HG03095 (cell line): ENCODE data around the gene ITIH5.

Experiments used
- ATAC-seq: cut with Tn5 transposase; IDR thresholded peaks from one replicate; pipeline ENCODE4 v1.9.1; 2021; ENCODE audit warnings: moderate library complexity; ENCODE audit not compliant: unreplicated experiment

Gene ITIH5

DNA sequence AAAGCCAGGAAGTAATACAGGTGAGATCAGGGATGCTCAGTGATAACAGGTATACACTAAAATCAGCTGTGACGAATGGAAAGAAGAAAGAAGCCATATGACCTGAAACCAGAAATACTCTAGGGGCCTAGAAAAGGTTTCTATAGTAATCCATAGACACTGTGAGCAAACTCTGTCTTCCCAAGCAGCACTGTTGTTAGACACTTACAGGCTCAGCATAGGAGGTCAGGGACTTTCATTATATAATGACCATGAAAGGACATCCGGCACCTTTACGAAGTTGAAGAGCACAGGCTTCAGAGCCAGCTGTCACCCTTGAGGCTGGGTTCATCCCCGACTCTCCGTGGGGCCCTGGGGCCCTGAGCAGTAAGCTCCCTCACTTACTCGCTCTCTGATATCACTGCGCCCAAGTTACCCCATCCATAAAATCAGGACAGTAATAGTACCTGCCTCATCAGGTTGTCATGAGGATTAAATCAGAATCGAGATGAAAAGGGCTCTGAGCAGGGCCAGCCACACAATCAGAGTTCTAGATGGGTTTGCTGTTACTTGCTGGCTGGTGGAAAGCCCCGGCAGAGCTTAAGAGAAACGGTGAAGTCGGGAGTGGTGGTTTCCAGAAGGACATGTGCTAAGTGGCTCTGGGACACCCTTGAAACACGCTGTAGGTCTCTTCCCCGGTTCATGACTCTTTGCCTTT lies 79.5 kb downstream of the ITIH5 start:
- no peak for ATAC-seq

DNA sequence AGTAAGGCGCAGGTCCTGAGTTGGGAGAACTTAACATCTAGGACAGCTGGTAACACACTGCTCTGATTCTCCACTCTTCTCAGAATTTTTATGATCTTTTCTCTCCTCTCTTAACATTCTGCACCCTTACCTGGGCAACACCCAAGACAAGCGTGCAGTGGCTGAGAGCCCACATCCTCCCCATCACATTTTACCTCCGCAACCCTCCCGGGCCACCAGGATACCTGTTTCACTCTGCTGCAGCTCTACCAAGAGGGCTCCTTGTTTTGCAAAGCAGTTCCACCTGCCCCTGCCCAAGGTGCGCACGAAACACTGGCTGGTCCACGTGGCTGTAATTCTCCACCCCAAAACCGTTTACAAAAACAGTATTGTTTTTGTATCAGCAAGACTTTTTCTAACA lies 81.5 kb downstream of the ITIH5 start:
- ATAC-seq = no peak

DNA sequence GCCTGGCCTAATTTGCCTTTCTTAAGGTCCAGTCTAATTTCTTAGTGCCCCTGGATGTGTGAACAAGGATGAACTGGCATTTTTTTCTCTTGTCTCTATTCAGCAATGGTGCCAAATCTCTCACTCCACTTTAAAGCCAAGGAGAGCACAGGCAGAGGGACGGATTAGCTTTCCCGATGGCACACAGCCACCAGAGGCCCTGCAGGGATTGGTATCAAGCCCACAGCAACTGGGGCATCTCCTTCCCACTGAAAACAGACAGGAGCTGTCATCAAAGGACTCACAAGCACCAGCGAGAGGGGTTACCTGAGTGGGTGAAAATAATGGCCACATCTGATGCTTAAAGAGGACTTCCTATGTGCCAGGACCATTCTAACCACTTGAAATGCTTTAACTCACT lies 83.1 kb downstream of the ITIH5 start:
- no peak for ATAC-seq

DNA sequence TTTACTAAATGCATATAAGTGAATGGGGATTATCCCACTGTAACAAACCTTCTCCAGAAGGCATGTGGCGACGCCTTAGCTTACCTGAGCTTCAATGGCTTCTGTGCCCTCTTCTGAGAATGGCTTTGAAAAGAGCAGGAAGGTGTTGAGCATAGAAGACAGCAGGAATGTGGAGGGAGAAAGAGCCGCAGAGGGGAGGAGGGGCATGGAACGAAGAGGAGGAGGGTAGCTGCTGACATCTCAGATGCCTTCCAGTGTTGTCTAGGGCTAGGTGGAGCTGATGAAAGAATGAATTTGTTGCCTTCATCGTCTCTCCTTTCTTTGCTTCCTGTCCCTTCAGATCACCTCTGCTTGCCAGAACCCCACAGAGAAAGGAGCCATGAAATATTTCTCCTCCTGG lies 86.2 kb downstream of the ITIH5 start:
- no peak for ATAC-seq

DNA sequence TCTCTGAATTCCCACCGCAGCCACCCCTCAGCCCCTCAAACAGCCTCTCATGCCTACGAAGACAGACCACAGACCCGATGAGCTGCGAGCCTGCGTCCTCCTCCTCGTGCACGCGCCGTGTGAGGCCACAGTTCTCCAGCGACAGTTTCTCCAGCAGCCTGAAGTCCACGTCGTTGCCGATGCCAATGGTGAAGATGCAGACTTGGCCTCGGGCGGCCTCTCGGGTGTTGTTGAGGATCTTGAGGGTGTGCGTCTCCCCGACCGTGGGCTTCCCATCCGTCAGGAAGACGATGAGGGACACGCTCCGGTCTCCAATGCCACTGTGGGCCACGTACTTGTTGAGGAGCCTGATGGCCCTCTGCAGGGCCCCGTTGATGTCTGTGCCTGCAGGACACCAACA lies 87.1 kb downstream of the ITIH5 start:
- ATAC-seq = no peak

DNA sequence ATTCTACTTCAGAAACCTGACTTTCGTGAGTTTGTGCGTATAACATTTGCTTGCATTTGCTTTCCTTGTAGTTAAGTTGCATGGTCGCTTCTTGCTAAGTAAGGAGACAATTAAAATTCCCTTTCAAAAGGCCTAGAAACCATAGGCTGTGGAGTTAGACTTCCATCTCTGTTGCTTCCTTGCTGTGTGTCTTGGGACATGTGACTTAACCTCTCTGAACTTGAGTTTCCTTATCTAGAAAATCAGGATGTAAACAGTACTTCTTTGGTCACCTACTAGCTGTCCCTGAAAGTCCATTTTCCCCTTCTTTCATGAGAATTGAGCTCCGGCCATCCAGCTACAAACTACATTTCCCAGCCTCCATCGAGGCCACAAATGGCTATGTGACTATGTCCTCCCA lies 89.2 kb downstream of the ITIH5 start:
- no peak for ATAC-seq

DNA sequence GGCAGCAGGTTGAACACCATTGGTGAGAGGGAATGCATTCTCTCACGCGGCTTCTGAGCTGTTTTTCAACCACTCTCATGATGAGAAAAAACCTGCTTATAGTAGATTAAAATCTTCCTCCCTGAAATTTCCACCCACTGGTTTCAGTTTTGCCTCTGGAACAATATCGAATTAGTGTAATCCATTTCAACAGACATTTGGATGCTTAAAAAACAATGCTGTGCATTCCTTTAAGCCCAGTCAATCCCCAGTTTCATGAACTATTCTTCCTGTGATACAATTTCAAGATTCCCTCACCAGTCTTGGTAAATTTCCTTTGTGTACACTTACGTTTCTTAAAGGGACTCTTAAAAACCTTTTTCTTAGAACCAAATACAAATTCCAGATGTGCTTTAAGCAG lies 89.6 kb downstream of the ITIH5 start:
- no peak for ATAC-seq

DNA sequence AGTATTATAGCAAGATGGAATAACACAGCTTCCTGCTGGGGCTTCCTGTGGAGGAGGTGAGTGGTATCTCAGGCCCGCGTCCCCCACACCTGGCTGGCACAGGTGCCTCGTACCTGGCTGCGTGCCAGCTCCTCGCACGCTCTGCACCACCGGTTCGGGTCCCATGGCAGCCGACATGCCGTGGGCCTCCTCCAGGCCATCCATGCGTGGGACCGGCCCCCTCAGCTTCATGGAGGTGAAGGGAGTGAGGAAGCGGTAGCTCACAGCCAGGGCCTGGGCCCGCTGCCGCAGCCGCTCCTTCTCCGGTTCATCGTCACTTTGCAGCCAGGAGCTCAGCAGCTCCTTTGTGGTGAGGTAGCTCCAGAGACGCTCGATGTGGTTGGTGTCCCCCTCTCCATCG lies 90.4 kb downstream of the ITIH5 start:
- ATAC-seq = no peak

DNA sequence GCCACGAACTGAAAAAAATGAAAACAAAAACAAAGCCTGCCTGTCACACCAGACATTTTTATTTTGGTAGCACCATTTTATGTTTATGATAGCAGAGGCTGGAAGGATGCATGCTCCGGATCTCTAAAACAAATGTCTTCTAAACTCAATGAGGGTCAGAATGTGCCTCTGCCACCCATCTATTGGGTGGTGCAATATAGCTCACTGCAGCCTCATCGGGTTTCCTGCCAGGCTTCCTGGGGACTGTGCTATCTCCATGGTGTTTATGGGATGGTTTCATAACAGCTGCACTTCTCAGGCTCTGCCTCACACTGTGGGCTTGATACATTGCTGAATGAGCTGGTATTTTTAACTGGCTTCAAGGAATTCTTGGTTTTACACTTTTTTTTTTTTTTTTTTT lies 94.4 kb downstream of the ITIH5 start:
- no peak for ATAC-seq

DNA sequence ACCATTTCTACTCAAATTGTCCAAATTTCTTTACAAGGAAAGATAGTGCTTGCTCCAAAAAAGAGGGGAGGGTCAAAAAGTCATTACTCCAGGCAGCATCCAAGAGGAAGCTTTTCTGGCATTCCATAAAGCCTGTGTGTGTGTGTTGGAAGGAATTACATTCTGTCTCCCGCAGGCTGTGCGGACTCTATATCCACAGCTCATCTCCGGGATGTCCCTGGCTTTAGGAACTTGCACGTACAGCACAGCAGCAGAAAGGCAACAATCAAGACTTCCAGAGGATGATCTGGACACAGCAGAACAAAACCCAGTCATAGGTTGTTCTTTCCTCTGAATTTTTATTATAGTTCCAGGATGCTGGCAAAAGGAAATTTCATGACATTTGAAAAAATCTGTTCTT lies 94.8 kb downstream of the ITIH5 start:
- no peak for ATAC-seq

DNA sequence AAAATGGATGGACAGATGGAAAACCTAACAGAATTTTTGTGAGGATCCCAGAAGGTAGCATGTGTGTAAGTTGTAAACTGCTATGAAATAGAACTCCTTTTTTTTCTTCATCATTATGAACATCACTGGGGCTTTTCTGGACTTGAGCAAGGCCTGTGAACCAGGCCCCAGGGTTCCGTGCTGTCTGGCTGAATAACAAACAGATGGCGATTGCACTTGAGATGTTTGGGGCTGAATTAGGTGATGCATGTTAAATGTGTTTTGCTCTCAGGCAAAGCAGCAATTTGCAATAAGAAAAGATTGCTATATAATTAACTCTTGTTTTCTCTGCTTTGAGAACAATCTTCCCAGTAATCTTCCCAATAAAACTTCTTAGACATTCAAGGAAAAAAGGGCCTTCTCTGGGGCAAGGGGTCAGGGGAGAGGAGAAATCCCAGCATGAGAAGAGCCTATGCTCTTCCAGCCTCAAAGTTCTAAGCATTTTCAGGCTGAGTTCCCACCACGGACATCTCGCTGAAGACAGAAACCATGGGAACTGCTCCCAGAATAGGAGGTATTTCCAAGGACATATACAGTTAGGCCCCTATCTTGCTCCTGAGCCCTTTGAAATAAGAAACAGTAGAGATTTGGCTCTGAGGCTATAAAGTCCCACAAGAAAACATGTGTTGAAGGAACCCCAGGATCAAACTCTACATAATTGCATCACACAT lies 98.7 kb downstream of the ITIH5 start:
- no peak for ATAC-seq

DNA sequence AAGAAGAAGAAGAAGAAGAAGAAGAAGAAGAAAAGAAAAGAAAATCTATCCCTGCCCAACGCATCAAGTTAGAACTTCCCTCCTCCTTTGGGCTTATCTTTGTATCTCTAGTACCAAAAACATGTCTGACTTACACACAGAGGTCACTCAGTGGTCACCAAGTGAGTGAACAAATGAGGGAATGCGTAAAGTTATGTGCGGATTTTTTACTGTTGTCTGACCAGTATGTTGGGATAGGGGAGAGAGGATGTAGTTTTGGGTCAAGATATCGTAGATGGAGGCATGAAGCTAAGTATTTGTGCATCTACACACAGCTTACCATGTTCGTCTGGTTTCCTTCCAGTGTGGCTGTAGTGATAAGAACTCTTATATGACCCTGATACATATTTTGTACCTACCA lies 99.9 kb downstream of the ITIH5 start:
- no peak for ATAC-seq

DNA sequence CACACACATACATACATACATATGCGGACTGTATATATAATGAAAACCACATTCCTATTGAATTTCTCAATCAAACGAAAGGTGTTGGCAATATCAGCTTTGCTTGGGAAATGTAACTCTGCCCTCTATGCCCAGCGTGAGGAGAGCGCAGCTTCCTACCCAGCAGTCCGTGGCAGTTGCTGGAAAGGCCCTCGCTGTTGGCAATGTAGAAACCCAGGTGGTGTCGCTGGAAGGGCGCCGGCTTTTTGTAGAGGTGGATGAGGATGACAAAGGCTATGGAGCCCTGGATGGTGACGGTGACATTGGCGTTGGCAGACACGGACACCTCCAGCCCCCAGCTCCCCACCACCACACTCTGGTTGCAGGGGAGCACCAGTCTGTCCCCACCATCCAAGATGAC lies 100.9 kb downstream of the ITIH5 start:
- no peak for ATAC-seq

DNA sequence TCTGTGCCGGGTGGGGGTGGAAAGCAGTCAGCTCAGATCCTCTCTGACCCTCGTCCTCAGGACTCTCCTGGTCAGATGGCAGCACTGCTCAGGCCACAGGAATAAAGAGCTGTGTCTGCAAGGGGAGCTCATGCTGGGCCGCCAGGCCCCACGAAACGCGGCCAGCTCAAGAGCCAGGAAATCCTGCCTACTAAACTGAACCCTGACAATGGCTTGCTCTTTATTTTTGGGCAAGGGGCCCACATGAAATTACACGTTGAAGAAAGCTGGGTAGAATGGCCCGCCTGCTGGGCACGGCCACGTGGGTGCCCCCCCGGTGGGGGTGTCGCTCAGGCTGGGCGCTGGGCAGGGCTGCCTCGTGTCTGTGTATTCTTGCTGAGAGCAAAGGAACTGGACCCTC lies 103.0 kb downstream of the ITIH5 start:
- no peak for ATAC-seq

DNA sequence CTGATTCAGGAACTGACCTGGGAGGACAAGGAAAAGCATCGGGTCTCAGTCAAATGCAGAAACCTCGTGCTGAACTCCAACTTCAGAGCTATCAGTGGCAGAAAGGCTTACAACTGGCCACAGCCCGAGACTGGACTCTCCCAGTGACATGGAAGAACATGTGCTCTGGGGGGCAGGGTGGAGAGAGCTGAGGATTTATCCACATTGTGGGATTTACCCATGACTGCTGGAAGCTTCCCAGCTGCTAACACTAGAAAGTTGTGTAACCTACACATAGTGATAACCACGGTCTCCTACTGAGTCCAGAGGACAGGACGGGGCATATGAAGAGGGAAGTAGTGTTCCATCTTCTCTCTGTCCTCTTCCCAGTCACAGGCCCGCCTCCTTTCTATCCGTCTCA lies 103.4 kb downstream of the ITIH5 start:
- ATAC-seq = no peak

DNA sequence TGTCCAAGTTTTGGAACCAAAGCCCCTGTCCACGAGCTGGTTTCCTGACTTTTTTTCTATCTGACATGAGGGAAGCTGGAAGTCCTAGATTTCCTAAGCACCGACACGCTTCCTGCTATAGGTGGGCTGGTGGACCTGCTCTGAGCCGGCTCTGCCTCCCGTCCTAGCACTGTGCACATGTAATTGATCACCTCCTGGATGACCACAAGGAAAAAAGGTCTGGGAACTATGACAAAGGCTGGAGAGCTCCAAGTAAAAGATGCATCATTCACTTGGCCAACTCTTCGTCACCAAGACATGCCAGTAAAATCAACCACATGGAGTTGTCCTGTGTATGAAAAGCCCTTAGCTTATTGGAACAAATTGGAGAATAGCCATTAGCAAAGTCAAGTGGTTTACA lies 104.8 kb downstream of the ITIH5 start:
- ATAC-seq = no peak

DNA sequence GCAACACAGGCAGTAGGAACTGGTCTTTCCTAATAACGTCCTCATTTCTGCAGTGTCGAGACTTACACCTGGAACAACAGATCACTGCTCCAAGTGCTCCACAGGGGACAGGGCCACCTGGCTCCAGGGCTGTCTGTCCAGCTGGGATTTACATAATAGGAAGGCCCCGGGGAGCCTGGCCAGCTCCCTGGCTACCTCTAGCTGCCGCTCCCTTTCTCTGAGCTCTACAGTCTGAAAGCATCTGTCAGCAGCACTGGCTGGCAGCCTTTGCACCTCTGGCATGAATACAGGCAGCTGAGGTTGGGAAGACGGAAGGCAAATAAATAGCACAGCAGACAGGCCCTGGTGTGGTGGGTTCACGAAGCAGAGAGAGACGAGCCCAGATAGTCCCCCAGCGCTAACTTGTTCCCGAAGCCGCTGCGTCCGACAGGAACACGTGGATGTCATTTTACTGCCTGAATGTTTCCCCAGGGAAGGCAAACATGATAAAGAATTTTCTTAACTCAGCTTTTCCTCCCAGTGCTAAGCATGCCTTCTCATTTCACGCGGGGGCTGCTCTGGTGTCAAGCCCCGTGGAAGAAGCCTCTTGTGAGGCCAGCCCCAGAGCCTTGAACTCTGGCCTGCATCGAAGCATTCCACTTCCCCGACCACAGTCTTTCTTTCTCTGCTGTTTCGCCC lies 105.4 kb downstream of the ITIH5 start:
- no peak for ATAC-seq

DNA sequence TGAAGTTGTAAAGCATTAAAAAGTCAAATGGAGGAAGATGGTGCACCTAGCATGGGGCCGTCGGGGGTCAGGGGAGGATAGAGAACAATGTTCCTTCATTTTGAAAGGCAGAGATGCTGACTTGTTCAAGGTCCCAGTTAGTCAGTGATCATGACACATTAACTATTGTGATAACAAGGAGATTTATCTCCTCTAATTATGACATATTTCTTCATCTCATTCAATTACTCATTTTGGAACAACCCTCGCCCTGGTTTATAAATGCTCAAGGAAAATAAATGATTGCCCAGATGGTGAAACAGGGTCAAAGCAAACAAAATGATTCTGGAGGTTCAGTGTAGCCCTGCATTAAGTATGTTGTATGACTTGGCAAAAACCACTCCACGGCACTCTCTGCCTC lies 106.2 kb downstream of the ITIH5 start:
- ATAC-seq = no peak

DNA sequence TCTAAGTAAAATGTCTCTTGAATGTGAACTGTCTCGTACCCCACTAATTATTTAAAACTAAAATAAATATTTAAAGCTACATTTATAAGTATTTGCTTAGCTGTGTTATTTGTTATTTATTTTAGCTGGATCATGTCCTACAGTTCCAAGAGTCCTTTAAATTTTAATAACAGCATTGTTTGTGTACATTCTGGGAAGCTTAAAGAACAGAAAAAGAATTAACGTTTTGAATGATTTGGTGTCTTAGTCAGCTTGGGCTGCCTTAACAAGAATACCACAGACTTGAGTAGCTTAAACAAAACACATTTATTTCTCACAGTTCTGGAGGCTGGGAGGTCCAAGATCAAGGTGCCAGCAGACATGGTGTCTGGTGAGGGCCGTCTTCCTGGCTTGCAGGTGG lies 107.4 kb downstream of the ITIH5 start:
- ATAC-seq = no peak

DNA sequence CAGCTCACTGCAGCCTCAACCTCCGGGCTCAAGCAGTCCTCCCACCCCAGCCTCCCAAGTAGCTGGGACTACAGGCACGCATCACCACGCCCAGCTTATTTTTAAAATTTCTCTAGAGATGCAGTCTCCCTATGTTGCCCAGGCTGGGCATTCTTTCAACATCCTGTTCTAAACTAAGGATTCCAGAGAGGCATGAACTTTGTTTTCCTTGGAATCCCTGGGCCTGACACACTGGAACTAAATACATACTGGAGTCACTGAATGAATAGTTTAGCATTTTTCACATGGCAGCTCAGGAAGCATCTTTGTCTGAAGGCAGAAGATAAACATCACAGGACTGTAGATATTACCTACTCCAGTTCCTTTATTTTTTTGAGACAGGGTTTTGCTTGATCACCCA lies 108.7 kb downstream of the ITIH5 start:
- ATAC-seq = no peak

DNA sequence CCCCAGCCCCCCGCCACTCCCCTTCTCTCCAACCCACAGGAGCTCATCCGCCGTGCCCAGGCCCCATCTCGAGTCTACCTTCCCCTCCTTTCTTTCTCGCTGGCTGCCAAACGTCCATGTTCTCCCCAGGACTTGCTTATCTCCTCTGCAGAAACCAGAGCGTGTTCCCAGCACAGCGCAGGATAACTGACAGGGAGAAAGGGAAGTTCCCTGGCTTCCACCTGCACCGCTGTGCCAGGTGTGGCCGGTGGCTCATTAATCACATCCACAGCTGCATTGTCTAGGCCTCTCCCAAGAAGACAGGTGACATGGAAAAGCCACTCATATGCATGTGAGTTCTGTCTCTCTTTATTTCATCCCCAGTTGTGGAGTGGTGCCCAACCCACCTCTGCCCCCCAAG lies 113.2 kb downstream of the ITIH5 start:
- ATAC-seq = no peak

DNA sequence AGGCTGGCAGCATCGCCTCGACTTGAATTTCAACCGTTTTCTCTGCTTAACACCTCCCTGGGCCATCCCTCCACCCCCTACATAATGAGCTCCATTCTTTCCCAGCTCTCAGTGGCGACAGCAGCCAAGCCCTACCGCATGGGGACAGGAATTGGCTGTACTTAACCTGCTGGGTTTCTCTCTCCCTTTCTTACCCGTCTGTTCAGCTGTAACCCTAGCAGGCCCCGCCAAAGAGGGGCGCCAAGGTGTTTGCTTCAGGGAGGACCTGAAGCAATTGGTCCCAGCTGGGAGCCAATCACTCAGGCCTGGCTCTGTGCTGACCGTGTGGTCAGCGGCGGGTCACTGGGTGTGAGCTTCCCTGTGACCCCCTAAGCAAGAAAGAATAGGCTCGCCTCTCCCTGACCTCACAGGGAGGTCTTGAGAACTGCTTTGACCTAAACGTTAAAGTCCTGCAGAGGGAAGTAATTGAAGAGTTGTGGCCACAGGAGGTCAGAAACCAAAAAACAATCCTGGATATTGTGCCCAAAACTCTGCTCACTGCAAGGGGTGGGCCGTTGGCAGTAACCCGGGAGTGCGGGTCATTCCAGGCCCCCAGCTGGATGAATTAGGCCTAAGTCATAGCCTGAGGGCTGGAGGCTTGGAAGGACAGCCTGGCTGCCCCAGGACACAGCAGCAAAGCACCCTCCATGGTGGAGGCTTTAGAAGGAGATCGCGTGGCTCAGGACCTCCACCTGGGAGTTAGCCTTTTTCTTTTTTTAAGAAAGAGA lies 114.6 kb downstream of the ITIH5 start:
- ATAC-seq = no peak
